GM19193 (cell line): ENCODE measurements around the gene HTR3D.

Source experiments
- POLR2A ChIP-seq: IDR thresholded peaks from 4 replicates; pipeline ENCODE4 v1.6.1; 2011; ENCODE audit not compliant: insufficient read depth, insufficient read length; ENCODE audit errors: extremely low read depth

Gene HTR3D

GRCh38 chr3:184042617-184043016, 11.1 kb downstream of the HTR3D start:
- no peak for TF ChIP-seq POLR2A

GRCh38 chr3:184045995-184046394, 14.5 kb downstream of the HTR3D start:
- no peak for TF ChIP-seq POLR2A

GRCh38 chr3:184050217-184050847, 18.8 kb downstream of the HTR3D start:
- no peak for TF ChIP-seq POLR2A

- TF ChIP-seq POLR2A, result no peak
Measured at GRCh38 chr3:184052767-184053166, 21.2 kb downstream of the HTR3D start, which contains the start of gene HTR3C. HTR3C (plus strand) TSS chr3:184053047; CDS start chr3:184053081, 34 bp downstream.

- no peak for TF ChIP-seq POLR2A
Measured at GRCh38 chr3:184058029-184058428, 26.5 kb downstream of the HTR3D start.

GRCh38 chr3:184059424-184059823, 27.9 kb downstream of the HTR3D start:
- TF ChIP-seq POLR2A, result no peak

GRCh38 chr3:184062637-184063036, 31.1 kb downstream of the HTR3D start:
- TF ChIP-seq POLR2A, result no peak

- no peak for TF ChIP-seq POLR2A
Measured at GRCh38 chr3:184066211-184066610, 34.7 kb downstream of the HTR3D start.

GRCh38 chr3:184067573-184068055, 36.1 kb downstream of the HTR3D start:
- TF ChIP-seq POLR2A, result no peak

GRCh38 chr3:184068344-184068743, 36.8 kb downstream of the HTR3D start:
- no peak for TF ChIP-seq POLR2A

- TF ChIP-seq POLR2A, result no peak
Measured at GRCh38 chr3:184073621-184074020, 42.1 kb downstream of the HTR3D start.

GRCh38 chr3:184075901-184076300, 44.4 kb downstream of the HTR3D start:
- no peak for TF ChIP-seq POLR2A

GRCh38 chr3:184077881-184078280, 46.3 kb downstream of the HTR3D start:
- no peak for TF ChIP-seq POLR2A

- TF ChIP-seq POLR2A, result no peak
Measured at GRCh38 chr3:184078851-184079250, 47.3 kb downstream of the HTR3D start.

GRCh38 chr3:184081116-184081830, 49.7 kb downstream of the HTR3D start:
- TF ChIP-seq POLR2A, result no peak

GRCh38 chr3:184082034-184082433, 50.5 kb downstream of the HTR3D start:
- TF ChIP-seq POLR2A, result no peak
